Left lung (tissue), 10 donors: ENCODE data around the gene SEC22B. TPM values are rescaled to one million over a fixed set of nuclear protein-coding genes. Genes with fewer than 3 reads are reported as not detected.
"Not testable (repeated sequence)": the region's sequence is repeated elsewhere in the genome, so short reads cannot be mapped to it uniquely, and the experiment has no call there.

ENCODE experiments used
- ATAC-seq: fragments of 200-7000 bp; cut with Tn5 transposase; one replicate; pipeline ENCODE4 v1.9.1; 2020; ENCODE audit warnings: moderate library complexity
- DNase-seq, 4 donors: peaks; one replicate each; pipeline ENCODE4 v3.0.0-alpha.2; 2013 to 2020
- H3K27ac ChIP-seq, 2 donors: fragments of 200-600 bp; sonication (generic) in 1 of 2; one replicate each; pipeline versions ENCODE4 v1.5.0 to v1.8.0; 2020 to 2021
- H3K27me3 ChIP-seq, 2 donors: fragments of 200-600 bp; sonication (generic) in 1 of 2; one replicate each; pipeline versions ENCODE4 v1.5.0 to v1.8.0; 2020 to 2021
- H3K36me3 ChIP-seq, 2 donors: fragments of 200-600 bp; sonication (generic) in 1 of 2; one replicate each; pipeline versions ENCODE4 v1.5.0 to v1.8.0; 2020 to 2021
- H3K4me1 ChIP-seq, 2 donors: fragments of 200-600 bp; one replicate each; pipeline ENCODE4 v1.8.0; 2021
- H3K4me3 ChIP-seq, 2 donors: fragments of 200-600 bp; sonication (generic) in 1 of 2; one replicate each; pipeline versions ENCODE4 v1.5.0 to v1.8.0; 2020 to 2021; ENCODE audit warnings: mild to moderate bottlenecking in 1 of 2
- H3K9me3 ChIP-seq, 2 donors: fragments of 200-600 bp; sonication (generic) in 1 of 2; one replicate each; pipeline versions ENCODE4 v1.5.0 to v1.8.0; 2020 to 2021
- intact Hi-C, 2 donors: fragments of 100-400 bp; cut with DNase I; formaldehyde crosslinking; loops; one replicate each; pipeline versions ENCODE4 v1.11.2 to v1.14.2; 2022
- polyA plus RNA-seq, 6 donors: library from polyadenylated mRNA; unstranded; fragments of 120-200 nt; gene quantifications; one replicate each; pipeline ENCODE4 v1.2.1, GENCODE V29; 2013; ENCODE audit not compliant: insufficient read length in 6 of 6
- total RNA-seq, 2 donors: library from RNA; stranded (reverse); fragmentation: NEBNext Ultra II Directional; extraction: Animal tissue kit (Norgen Biotek cat#: 25700); gene quantifications; one replicate each; pipeline ENCODE4 v1.2.1, GENCODE V29; 2021
- donor health status: DM: no; HTN: yes; CAD: no.
- donor health status: DM: no; HTN: no; CAD: no.

The SEC22B gene
- total and polyA plus RNA-seq, 8 donors: 34.2 to 44.7 (median 39.1) TPM

GRCh38 chr1:120112212-120112611, 64.1 kb downstream of the SEC22B start:
- H3K27ac ChIP-seq, H3K36me3 ChIP-seq, H3K4me1 ChIP-seq, intact Hi-C loops, H3K4me3 ChIP-seq, DNase-seq, ATAC-seq, H3K27me3 ChIP-seq, H3K9me3 ChIP-seq: not testable (repeated sequence)

GRCh38 chr1:120111771-120112170, 64.5 kb downstream of the SEC22B start:
- H3K27me3 ChIP-seq, intact Hi-C loops, H3K27ac ChIP-seq, H3K9me3 ChIP-seq, H3K4me3 ChIP-seq, DNase-seq, H3K36me3 ChIP-seq, H3K4me1 ChIP-seq: not testable (repeated sequence)
- ATAC-seq: peak; percentile 31

GRCh38 chr1:120111008-120111407, 65.3 kb downstream of the SEC22B start:
- H3K27ac ChIP-seq, ATAC-seq, H3K36me3 ChIP-seq, DNase-seq, H3K27me3 ChIP-seq, H3K9me3 ChIP-seq, intact Hi-C loops, H3K4me3 ChIP-seq, H3K4me1 ChIP-seq: not testable (repeated sequence)

DNA sequence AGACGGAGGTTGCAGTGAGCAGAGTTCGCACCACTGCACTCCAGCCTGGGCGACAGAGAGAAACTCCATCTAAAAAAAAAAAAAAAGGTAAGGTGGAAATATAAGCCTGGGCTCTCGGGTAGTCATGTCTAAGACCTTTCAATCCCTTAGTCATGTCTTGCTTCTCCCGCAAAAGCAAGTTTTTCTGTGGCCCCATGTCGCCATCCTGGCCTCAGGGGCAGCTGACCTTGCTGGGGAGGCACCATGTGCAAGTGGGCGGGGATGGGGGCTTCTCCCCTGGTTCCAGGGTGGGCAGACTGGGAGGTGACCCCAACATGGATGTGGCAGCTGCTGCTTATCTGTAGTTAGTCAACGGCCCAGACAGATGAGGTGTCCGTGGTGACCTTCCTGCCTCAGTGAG, 66.7 kb downstream of the SEC22B start:
- H3K4me1 ChIP-seq, H3K36me3 ChIP-seq, H3K9me3 ChIP-seq, ATAC-seq, H3K27me3 ChIP-seq, H3K4me3 ChIP-seq, intact Hi-C loops, H3K27ac ChIP-seq: not testable (repeated sequence)
- peak in 1 of 4 donors; percentile 27 for DNase-seq

DNA sequence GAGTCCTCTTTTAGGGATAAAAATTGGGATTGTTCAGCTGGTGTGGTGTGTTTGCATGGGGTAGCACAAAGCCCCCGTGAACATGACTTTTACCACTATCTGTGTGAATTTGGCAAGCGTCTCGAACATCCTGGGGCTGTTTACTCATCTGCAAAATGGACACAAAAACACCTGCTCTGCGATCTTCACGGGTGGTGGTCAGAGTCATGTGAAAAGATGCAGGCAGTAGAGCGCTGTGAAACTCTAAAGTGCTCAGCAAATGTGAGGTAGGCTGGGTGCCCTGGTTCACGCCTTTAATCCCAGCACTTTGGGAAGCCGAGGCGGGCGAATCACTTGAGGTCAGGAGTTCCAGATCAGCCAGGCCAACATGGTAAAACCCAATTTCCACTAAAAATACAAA, 67.1 kb downstream of the SEC22B start:
- ATAC-seq, H3K4me1 ChIP-seq, H3K9me3 ChIP-seq, DNase-seq, H3K36me3 ChIP-seq, intact Hi-C loops, H3K27ac ChIP-seq, H3K4me3 ChIP-seq, H3K27me3 ChIP-seq: not testable (repeated sequence)

- H3K27ac ChIP-seq, H3K36me3 ChIP-seq, H3K27me3 ChIP-seq, ATAC-seq, intact Hi-C loops, H3K4me1 ChIP-seq, H3K4me3 ChIP-seq, H3K9me3 ChIP-seq, DNase-seq: not testable (repeated sequence)
Observed at GRCh38 chr1:120105288-120105687, 71.0 kb downstream of the SEC22B start.

- ATAC-seq: peak; percentile 13
- H3K36me3 ChIP-seq, DNase-seq, H3K4me3 ChIP-seq, H3K27ac ChIP-seq, H3K4me1 ChIP-seq, H3K9me3 ChIP-seq, H3K27me3 ChIP-seq, intact Hi-C loops: not testable (repeated sequence)
Observed at GRCh38 chr1:120103768-120104167, 72.6 kb downstream of the SEC22B start.

- H3K27me3 ChIP-seq, H3K9me3 ChIP-seq, H3K27ac ChIP-seq, H3K4me3 ChIP-seq, ATAC-seq, H3K36me3 ChIP-seq, H3K4me1 ChIP-seq, intact Hi-C loops: not testable (repeated sequence)
- peak in 2 of 4 donors; percentile 29 to 46 for DNase-seq
Observed at GRCh38 chr1:120101593-120101992, 74.7 kb downstream of the SEC22B start.

Other genes starting within 250 kb of the SEC22B start
- 100 to 1,000 TPM in 1 of 2 donors, 10 to 100 TPM in 1; 93.5 to 129 TPM for gene NOTCH2, start 106.9 kb downstream of the SEC22B start, total RNA-seq
- gene NOTCH2, start 106.9 kb downstream of the SEC22B start, polyA plus RNA-seq: 10 to 100 TPM; 69.1 to 87.7 (median 77.5) TPM
- gene NBPF8, start 238.5 kb upstream of the SEC22B start, total RNA-seq: 10 to 100 TPM in 1 of 2 donors, 1 to 10 TPM in 1; 7.5 to 13.1 TPM
- gene NBPF8, start 238.5 kb upstream of the SEC22B start, polyA plus RNA-seq: 10 to 100 TPM; 17.9 to 29.2 (median 24.1) TPM